ENCODE data around the gene MIB1.

MIB1 gene

DNA sequence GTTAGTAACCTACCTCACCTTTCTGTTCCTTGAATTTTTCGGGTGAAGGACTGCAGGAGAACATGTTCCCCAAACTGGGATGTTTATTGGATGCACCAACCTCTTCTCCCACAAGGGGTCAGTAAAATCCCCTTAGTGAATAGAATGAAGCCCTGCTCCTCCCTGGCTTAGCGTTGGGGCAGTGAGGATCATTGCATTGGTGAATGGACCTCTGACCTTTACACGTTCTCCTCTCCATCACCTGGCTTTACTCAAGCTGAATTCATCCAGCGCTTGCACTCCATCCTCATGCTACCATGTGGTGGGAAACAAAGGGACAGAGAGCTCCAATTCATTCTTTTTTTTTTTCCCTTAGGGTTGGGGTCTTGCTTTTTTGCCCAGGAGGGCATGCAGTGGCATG lies 157.2 kb downstream of the MIB1 start:
- peak; percentile 40 for DNase-seq

DNA sequence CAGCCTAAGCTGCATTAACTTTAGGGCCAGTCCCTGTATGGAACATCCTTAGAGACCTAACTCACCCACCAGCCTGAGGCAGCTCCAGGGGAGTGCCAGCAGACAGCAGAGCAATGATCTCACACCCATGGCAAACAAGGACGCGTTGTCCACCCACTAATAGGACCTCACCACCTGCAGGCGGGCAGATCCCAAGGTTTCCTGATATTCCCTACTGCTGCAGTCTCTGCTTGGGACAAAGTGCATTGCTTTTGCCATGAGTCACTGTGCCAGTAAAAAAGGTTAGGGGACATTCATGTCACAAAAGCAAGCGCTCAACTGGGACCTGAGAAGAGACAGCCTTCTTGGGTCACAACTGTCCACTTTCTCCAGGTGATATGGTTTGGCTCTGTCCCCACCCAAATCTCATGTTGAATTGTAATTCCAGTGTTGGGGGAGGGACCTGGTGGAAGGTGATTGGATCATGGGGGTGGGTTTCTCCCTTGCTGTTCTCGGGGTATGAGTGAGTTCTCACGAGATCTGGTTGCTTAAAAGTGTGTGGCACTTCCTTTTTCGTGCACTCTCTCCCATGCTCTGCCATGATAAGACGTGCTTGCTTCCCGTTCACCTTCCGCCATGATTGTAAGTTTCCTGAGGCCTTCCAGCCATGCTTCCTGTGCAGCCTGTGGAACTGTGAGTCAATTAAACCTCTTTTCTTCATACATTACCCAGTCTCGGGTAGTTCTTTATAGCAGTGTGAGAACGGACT lies 160.2 kb downstream of the MIB1 start:
- no peak for DNase-seq

DNA sequence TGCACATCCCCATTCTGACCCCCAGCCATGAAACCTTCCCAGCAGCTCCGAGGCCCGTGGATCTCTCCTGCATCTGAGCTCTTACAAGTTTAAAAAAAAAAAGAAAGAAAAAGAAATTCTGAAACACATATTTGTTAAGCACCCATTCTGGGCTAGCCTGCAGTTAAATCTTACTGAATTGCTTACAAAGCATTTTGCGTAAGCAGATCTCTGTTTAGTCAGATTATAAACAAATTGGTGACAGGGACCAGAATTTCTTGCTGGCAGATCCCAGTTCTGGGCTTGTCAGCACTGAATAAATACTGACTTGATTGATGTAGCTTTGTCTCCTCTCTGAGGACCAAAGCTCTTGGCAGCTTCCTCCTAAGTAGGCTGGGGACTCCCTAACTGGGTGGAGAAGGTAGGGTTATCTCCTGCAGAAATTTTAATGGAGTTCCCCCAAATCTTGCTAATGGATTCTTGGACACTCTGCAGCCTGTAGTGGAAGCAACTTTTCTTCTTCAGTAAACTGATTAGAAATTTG lies 160.9 kb downstream of the MIB1 start:
- DNase-seq = no peak

DNA sequence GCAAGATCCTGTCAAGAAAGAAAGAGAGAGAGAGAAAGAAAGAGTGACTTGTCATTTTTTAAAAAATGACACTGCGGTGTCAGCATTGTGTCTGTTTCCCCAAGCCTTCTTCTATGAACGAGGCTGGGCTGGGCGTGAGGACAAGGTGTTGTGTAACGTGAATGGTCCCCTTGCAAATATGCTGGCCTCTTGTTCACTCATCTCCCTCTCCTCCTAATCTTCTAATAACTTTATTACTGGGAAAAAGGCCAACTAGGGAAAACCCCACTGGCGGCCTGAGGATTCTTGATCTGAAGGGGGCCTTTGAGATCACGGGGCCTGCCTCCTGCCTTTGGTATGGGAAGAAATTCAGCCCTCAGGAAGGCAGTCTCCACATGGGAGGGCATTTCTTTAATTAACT lies 163.1 kb downstream of the MIB1 start:
- no peak for DNase-seq

- no peak for DNase-seq
Measured at GRCh38 chr18:21904856-21905255, 164.3 kb downstream of the MIB1 start.

- no peak for DNase-seq
Measured at GRCh38 chr18:21907451-21907850, 166.9 kb downstream of the MIB1 start.

DNA sequence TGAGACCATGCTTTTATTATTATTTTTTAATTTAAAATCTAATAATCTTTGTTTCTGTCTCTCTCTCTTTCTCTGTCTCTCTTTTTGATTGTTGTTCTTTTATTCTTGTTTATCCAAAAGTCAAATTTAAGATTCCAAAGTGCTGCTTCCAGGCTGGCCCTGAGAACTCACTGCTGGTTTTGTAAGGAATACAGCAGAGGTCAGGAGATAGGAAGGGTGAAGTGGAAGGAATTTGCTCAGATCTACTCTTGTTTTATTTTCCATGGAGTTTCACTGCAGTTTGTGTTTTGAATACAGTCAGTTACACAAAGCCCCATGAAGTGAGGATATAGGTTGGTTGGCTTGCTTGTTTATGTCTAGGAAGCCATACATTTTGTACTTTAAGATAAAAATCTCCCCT lies 168.1 kb downstream of the MIB1 start:
- DNase-seq = no peak

DNA sequence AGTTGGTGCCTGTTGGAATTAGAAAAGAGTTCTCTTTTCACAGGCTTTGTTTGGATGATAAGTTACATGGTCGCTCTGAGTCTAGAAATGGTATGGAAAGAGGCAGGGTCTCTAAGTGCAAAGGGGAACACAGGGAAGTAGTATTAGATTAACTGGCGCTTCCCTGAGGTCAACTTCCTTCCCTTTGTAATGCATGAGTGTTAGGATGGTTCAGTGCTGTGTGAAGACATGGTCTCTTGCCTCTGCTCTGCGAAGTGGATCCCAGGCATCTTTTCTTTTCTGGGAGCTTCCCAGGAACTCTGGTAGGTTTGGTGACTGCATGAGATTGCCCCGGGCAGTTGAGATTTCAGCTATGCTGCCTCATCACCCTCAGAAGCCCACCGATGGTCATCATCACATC lies 170.3 kb downstream of the MIB1 start:
- no peak for DNase-seq

DNA sequence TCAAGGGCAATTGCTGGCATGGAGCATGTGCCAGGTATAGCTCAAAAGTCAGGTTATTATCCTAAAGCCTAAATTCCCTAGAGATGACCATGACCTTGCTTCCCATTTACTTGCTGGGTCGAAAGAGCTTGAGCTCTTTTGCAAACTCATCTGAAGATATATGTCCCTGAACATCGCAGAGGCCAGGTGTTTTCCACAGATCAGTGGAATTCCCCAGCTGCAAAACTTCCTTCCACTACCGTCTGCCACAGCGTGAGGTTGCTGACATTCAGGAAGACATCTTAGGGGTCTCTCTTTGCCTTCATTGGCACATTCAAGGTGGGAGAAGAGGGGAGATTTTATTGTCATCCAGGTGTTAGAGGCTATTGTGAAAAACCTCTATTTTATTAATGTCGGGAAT lies 171.0 kb downstream of the MIB1 start:
- DNase-seq = no peak

- no peak for DNase-seq
Measured at GRCh38 chr18:21912339-21913239, 172.0 kb downstream of the MIB1 start.

DNA sequence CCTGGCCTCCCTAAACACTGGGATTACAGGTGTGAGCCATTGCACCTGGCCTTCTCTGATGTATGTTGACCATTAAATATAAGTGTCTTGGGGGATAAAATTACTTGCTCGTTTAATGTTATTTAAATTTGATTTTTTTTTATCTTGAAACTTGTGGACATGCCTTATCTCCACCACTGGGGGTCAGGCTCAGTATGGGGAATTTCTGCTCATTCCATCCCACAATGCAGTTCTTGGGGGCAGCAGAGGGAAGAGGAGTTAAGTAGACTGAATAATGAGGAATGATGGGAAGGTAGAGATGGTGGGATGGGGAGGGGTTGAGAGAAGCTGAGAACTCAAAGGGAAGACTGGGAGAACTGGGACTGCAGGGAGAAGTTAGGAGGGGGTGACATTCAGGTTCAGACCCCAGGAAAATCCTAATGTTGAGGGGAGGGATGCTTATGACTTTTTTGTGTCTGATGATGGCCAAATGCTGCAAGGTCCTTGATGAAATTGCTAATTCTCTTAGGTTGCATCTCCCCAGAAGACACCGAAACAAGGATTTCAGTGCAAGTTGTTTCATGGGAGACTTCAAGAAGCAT lies 174.2 kb downstream of the MIB1 start:
- DNase-seq = no peak

- no peak for DNase-seq
Measured at GRCh38 chr18:21915546-21915945, 175.0 kb downstream of the MIB1 start.

DNA sequence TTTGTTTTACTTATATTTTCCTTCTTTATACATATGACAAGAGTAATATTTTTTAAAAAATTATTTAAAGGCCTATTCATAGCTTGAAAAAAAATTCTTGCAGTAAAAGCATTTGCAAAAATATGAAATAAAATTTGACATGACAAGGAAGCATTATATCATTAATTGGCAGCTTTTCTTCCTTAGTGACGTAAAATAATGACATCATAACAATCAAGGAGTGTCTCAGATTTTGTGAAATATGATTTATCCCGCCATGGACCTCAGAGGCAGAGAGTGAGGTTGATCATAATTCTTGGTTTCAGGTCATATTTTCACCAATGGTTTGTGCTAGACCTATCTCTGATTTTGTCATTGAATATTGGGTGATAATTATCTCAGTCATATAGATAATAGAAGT lies 176.0 kb downstream of the MIB1 start:
- DNase-seq = no peak

DNA sequence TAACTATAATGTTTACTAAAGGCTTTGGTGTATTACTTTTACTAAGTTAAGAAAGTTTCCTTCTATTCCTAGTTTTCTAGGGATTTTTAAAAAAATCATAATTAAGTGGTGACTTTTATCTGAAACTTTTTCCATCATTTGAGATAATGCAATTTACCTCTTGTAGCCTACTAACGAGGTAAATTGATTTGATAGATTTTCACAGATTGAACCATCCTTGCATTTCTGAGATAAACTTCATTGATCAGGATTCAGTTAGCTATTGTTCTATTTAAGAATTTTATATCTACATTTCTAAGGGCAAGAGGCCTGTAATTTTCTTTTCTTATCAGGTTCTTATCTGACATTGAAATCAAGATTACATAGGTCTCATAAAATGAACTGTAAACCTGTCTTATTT lies 178.1 kb downstream of the MIB1 start:
- DNase-seq = no peak
